CD4-positive, CD25-positive, alpha-beta regulatory T cell (primary cell): ENCODE measurements around the gene FAM180A. TPM values are rescaled to one million over a fixed set of nuclear protein-coding genes. Genes with fewer than 3 reads are reported as not detected.

ENCODE experiments used
- ATAC-seq, 2 donors: fragments of 150-1000 bp; cut with Tn5 transposase; one replicate each; pipeline ENCODE4 v1.10.0; 2021; ENCODE audit warnings: low read depth in 2 of 2, moderate number of reproducible peaks in 2 of 2, moderate library complexity in 1 of 2
- DNase-seq, 3 donors: peaks; one replicate each; pipeline versions ENCODE4 v3.0.0 to v3.0.0-alpha.2; 2012 to 2022; ENCODE audit warnings: mixed read lengths in 1 of 3
- H3K27ac ChIP-seq: one replicate; pipeline ENCODE4 v1.7.0; 2013; ENCODE audit warnings: mild to moderate bottlenecking, low read length; ENCODE audit not compliant: insufficient read depth, poor library complexity, severe bottlenecking
- H3K27me3 ChIP-seq: one replicate; pipeline ENCODE4 v1.7.0; 2013; ENCODE audit warnings: low read length; ENCODE audit not compliant: control insufficient read depth, insufficient read depth
- H3K36me3 ChIP-seq: one replicate; pipeline ENCODE4 v1.7.0; 2013; ENCODE audit warnings: mild to moderate bottlenecking, low read length, moderate library complexity; ENCODE audit not compliant: control insufficient read depth, insufficient read depth
- H3K4me1 ChIP-seq: 2 replicates; pipeline ENCODE4 v1.7.0; 2013; ENCODE audit warnings: mild to moderate bottlenecking, low read length; ENCODE audit not compliant: insufficient read depth, control insufficient read depth, poor library complexity, severe bottlenecking
- H3K4me3 ChIP-seq: one replicate; pipeline ENCODE4 v1.7.0; 2013; ENCODE audit warnings: low read depth, mild to moderate bottlenecking, low read length, moderate library complexity
- H3K9me3 ChIP-seq, 2 experiments: 1 replicate in 1 of 2; 2 replicates in 1 of 2; pipeline ENCODE4 v1.7.0; 2013; ENCODE audit warnings: low read length in 2 of 2, mild to moderate bottlenecking in 1 of 2, moderate library complexity in 1 of 2; ENCODE audit not compliant: control insufficient read depth in 2 of 2
- H3K27ac Mint-ChIP-seq, 3 donors: one replicate each; pipeline ENCODE4 v1.8.0; 2020 to 2022; ENCODE audit warnings: mild to moderate bottlenecking in 3 of 3, mixed read lengths in 3 of 3, moderate library complexity in 2 of 3
- H3K27me3 Mint-ChIP-seq: one replicate; pipeline ENCODE4 v1.8.0; 2022; ENCODE audit warnings: mild to moderate bottlenecking, mixed read lengths
- H3K36me3 Mint-ChIP-seq: one replicate; pipeline ENCODE4 v1.8.0; 2020; ENCODE audit warnings: mixed read lengths
- H3K4me1 Mint-ChIP-seq, 4 donors: one replicate each; pipeline ENCODE4 v1.8.0; 2020 to 2022; ENCODE audit warnings: mixed read lengths in 4 of 4, mild to moderate bottlenecking in 1 of 4
- H3K4me3 Mint-ChIP-seq, 4 donors: one replicate each; pipeline ENCODE4 v1.8.0; 2020 to 2022; ENCODE audit warnings: mild to moderate bottlenecking in 4 of 4, mixed read lengths in 4 of 4, moderate library complexity in 3 of 4
- H3K9me3 Mint-ChIP-seq, 7 donors: one replicate each; pipeline ENCODE4 v1.8.0; 2020 to 2022; ENCODE audit warnings: mixed read lengths in 7 of 7, mild to moderate bottlenecking in 3 of 7, moderate library complexity in 2 of 7
- polyA plus RNA-seq, 4 donors: library from polyadenylated mRNA; unstranded; fragments of 300-500 nt; fragmentation: Illumina TruSeq; gene quantifications; one replicate each; pipeline ENCODE4 v1.2.3, GENCODE V29; 2021
- total RNA-seq: library from RNA; stranded (reverse); gene quantifications from one replicate; pipeline ENCODE4 v1.2.3, GENCODE V29; 2022

The FAM180A gene
- total and polyA plus RNA-seq, 5 donors from 2014 or later, result not detected

GRCh38 chr7:135790371-135790977 lies 41.9 kb upstream of the FAM180A start:
- Histone ChIP-seq H3K27ac (no peak overlapping the region), H3K9me3 (no peaks in the 10 kb centered on the region), H3K4me1 (no peaks in the 10 kb centered on the region), H3K4me3 (no peak overlapping the region), H3K36me3 (no peaks in the 10 kb centered on the region), H3K27me3 (peaks cover 3% of the 10 kb centered on the region)
- ATAC-seq (no peak), DNase-seq (no peak)
- Mint-ChIP-seq H3K27ac (no peak overlapping the region), H3K27me3 (peaks cover 10% of the 10 kb centered on the region), H3K4me1 (no peaks in the 10 kb centered on the region), H3K4me3 (no peak overlapping the region), H3K36me3 (no peaks in the 10 kb centered on the region), H3K9me3 (no peaks in the 10 kb centered on the region)

DNA sequence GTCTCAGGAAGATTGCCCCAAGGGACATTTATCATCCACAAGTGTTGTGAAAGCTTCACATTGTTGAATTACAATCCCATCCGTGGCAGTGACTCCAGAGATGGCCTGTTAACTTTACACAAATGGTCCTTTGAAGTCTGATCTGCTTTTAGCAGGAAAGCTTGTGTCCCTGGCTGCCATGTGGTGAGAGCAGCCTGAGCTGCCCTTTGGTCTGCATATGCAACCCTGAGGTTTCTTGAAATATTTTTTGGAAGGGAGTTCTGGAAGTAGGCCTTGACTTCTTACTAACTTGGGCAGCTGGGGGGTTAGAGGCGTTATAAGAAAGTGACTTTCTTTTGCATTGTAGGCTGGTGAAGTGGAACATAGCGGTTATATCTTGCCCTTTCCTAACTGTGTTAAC lies 41.3 kb upstream of the FAM180A start:
- Histone ChIP-seq H3K4me3 (no peak overlapping the region), H3K36me3 (no peaks in the 10 kb centered on the region), H3K27ac (no peak overlapping the region), H3K27me3 (peaks cover 5% of the 10 kb centered on the region), H3K4me1 (no peaks in the 10 kb centered on the region), H3K9me3 (no peaks in the 10 kb centered on the region)
- Mint-ChIP-seq H3K36me3 (no peaks in the 10 kb centered on the region), H3K27ac (peak overlapping the region in 1 of 3 donors; percentile 10), H3K9me3 (no peaks in the 10 kb centered on the region), H3K4me1 (no peaks in the 10 kb centered on the region), H3K4me3 (no peak overlapping the region), H3K27me3 (peaks cover 10% of the 10 kb centered on the region)
- no peak for ATAC-seq
- DNase-seq, result no peak

- no peak for ATAC-seq
- H3K27ac Mint-ChIP-seq, result no peak overlapping the region
Measured at GRCh38 chr7:135789431-135789830, 40.8 kb upstream of the FAM180A start.

DNA sequence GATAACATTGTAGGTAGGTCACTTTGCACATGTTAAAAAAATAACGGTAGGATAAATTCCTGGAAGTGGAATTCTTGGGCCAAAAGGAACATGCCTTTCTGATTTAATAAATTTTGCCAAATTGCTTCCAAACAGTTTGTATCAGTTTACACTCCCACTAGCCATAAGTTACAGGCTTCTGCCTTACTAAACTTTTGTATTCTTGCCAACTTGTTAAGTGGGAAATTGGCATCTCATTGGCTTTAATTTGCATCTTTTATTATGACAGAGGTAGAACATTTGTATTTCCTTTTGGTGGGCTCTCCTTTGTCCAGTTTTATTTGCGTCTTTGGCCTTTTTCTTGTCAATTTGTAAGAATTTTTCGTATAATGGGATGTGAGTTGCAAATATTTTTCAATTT lies 38.3 kb upstream of the FAM180A start:
- Histone ChIP-seq H3K4me3 (no peak overlapping the region), H3K36me3 (no peaks in the 10 kb centered on the region), H3K9me3 (no peaks in the 10 kb centered on the region), H3K27me3 (peaks cover 5% of the 10 kb centered on the region), H3K27ac (no peak overlapping the region), H3K4me1 (no peaks in the 10 kb centered on the region)
- no peak overlapping the region for H3K27ac Mint-ChIP-seq
- H3K9me3 Mint-ChIP-seq, result peaks cover 0 to 3% (median 0%) of the 10 kb centered on the region in 7 donors
- peaks cover 10% of the 10 kb centered on the region for H3K27me3 Mint-ChIP-seq
- ATAC-seq (no peak), DNase-seq (no peak)
- H3K4me3 Mint-ChIP-seq, result no peak overlapping the region
- H3K36me3 Mint-ChIP-seq, result no peaks in the 10 kb centered on the region
- H3K4me1 Mint-ChIP-seq, result no peaks in the 10 kb centered on the region

More at GRCh38 chr7:135789431-135789830, 40.8 kb upstream of the FAM180A start:
- Histone ChIP-seq H3K36me3 (no peaks in the 10 kb centered on the region), H3K4me3 (no peak overlapping the region), H3K9me3 (no peaks in the 10 kb centered on the region), H3K4me1 (no peaks in the 10 kb centered on the region), H3K27me3 (peaks cover 5% of the 10 kb centered on the region), H3K27ac (no peak overlapping the region)
- no peaks in the 10 kb centered on the region for H3K9me3 Mint-ChIP-seq
- no peak overlapping the region for H3K4me3 Mint-ChIP-seq
- no peak for DNase-seq
- H3K4me1 Mint-ChIP-seq, result no peaks in the 10 kb centered on the region
- no peaks in the 10 kb centered on the region for H3K36me3 Mint-ChIP-seq
- peaks cover 10% of the 10 kb centered on the region for H3K27me3 Mint-ChIP-seq

DNA sequence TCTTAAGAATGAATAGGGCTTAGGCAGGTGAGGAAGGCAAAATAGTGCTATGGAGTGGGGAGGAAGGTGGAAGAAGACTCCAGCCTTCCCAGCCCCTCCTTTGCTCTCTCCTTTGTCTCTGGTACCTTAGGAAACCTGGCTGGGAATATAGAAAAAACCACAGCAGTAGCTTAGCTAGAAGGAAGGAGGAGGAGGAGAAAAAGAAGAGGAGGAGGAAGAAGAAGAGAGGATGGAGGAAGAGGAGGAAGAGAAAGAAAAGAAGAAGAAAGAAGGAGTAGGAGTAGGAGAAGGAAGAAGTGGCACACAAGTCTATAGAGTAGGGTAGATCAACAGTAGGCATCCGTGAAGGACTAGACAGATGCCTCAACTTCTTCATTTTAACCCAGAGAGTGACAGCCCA lies 36.5 kb upstream of the FAM180A start:
- Histone ChIP-seq H3K9me3 (no peaks in the 10 kb centered on the region), H3K27ac (no peak overlapping the region), H3K4me3 (no peak overlapping the region), H3K27me3 (peaks cover 5% of the 10 kb centered on the region), H3K36me3 (no peaks in the 10 kb centered on the region), H3K4me1 (no peaks in the 10 kb centered on the region)
- Mint-ChIP-seq H3K36me3 (no peaks in the 10 kb centered on the region), H3K27ac (no peak overlapping the region), H3K9me3 (peaks cover 0 to 3% (median 0%) of the 10 kb centered on the region in 7 donors), H3K4me1 (no peaks in the 10 kb centered on the region), H3K27me3 (peaks cover 4% of the 10 kb centered on the region), H3K4me3 (no peak overlapping the region)
- ATAC-seq, result no peak
- no peak for DNase-seq

DNA sequence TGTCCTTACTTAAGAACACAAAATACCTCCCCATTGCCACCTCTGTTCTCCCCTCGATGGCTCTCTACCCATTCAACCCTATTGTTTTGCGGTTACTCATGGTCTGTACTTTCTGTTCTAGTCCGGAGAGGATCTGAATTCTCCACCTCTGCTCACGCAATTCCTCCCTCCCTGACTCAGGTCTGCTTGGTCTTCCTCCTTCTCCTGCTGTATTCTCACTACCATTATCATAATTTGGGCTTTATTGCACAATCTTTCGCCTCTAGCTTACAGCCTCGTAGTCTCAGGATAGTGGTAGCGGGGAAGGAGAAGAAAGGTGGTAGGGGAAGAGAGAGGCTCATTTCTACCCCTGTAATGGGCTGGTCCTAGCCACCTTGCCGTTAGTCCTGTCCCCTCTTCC lies 35.4 kb upstream of the FAM180A start:
- no peak overlapping the region for H3K27ac Mint-ChIP-seq
- peaks cover 0 to 3% (median 0%) of the 10 kb centered on the region in 7 donors for H3K9me3 Mint-ChIP-seq
- H3K4me1 Mint-ChIP-seq, result no peaks in the 10 kb centered on the region
- Histone ChIP-seq H3K27me3 (peaks cover 3% of the 10 kb centered on the region), H3K27ac (no peak overlapping the region), H3K36me3 (no peaks in the 10 kb centered on the region), H3K4me1 (no peaks in the 10 kb centered on the region), H3K9me3 (no peaks in the 10 kb centered on the region), H3K4me3 (no peak overlapping the region)
- peaks cover 4% of the 10 kb centered on the region for H3K27me3 Mint-ChIP-seq
- no peaks in the 10 kb centered on the region for H3K36me3 Mint-ChIP-seq
- ATAC-seq (no peak), DNase-seq (no peak)
- H3K4me3 Mint-ChIP-seq, result no peak overlapping the region

DNA sequence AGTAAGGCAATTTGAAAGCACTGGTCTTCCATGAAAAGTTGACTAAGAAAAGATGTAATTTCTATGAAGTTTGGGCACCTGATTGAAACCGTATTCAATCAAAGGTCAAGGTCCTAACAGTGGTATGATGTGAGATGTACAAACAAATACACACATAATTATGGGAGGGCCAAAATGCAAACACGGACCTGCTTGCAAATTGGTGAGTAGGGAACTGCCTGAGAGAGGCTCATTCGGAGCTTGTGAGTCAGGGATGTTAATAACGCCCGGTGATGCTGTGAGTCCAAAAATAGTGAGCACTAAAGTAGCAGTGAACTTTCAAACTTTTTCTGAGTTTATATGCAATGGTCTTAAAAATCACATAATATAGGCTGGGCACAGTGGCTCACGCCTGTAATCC lies 34.2 kb upstream of the FAM180A start:
- Histone ChIP-seq H3K4me1 (no peaks in the 10 kb centered on the region), H3K9me3 (peaks cover 0 to 5% of the 10 kb centered on the region in 2 experiments), H3K4me3 (no peak overlapping the region), H3K27me3 (peaks cover 5% of the 10 kb centered on the region), H3K36me3 (no peaks in the 10 kb centered on the region), H3K27ac (no peak overlapping the region)
- Mint-ChIP-seq H3K4me3 (no peak overlapping the region), H3K9me3 (peaks cover 0 to 5% (median 0%) of the 10 kb centered on the region in 7 donors), H3K36me3 (no peaks in the 10 kb centered on the region), H3K4me1 (no peaks in the 10 kb centered on the region), H3K27me3 (peaks cover 10% of the 10 kb centered on the region), H3K27ac (no peak overlapping the region)
- no peak for DNase-seq
- no peak for ATAC-seq

DNA sequence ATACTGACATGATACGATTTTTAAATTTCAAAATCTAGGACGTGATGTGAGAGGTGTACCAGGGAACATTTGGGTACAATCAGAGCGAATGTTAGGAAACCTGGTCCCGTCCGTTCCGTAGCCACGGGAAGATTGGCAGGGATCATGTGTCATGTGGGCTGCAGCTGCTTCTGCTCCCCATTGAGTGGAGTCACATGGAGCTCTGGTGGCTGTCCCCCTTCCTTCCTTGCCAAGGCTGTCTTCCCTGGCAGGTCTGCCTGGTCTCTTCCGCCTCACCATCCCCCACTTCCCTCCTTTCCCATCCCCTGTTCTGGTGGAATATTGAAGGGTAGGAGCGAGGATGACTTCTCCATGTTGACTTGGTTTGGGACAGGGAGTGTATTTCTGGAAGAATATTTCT lies 33.8 kb upstream of the FAM180A start:
- H3K36me3 Mint-ChIP-seq, result no peaks in the 10 kb centered on the region
- H3K27me3 Mint-ChIP-seq, result peaks cover 14% of the 10 kb centered on the region
- Histone ChIP-seq H3K9me3 (peaks cover 0 to 5% of the 10 kb centered on the region in 2 experiments), H3K4me3 (no peak overlapping the region), H3K36me3 (no peaks in the 10 kb centered on the region), H3K27ac (no peak overlapping the region), H3K27me3 (peaks cover 5% of the 10 kb centered on the region), H3K4me1 (no peaks in the 10 kb centered on the region)
- no peak overlapping the region for H3K4me3 Mint-ChIP-seq
- peaks cover 0 to 7% (median 0%) of the 10 kb centered on the region in 7 donors for H3K9me3 Mint-ChIP-seq
- DNase-seq, result no peak
- no peak for ATAC-seq
- H3K4me1 Mint-ChIP-seq, result no peaks in the 10 kb centered on the region
- no peak overlapping the region for H3K27ac Mint-ChIP-seq
